ENCODE data around the gene CRACDL.

CRACDL gene

GRCh38 chr2:98896944-98897343 is 39.1 kb downstream of the CRACDL start:
- TF ChIP-seq POLR2AphosphoS5 (IDR thresholded peaks at IDR 0.05; ENCODE audit: low read depth, low read length): no peak
- TF ChIP-seq REST (IDR thresholded peaks at IDR 0.05; ENCODE audit: insufficient read depth in 1 of 2, low read depth in 2 of 2, low read length in 2 of 2): no peak
- TF ChIP-seq FOXP2 (optimal IDR thresholded peaks at IDR 0.05; ENCODE audit: borderline replicate concordance, extremely low read depth, extremely low read length, insufficient read depth): no peak
- TF ChIP-seq SIN3A (IDR thresholded peaks at IDR 0.05; ENCODE audit: borderline replicate concordance, insufficient read depth, low read length): no peak
- no peak for TF ChIP-seq TAF1 (IDR thresholded peaks at IDR 0.05; ENCODE audit: borderline replicate concordance, insufficient read depth, low read length)

- TF ChIP-seq SIN3A (IDR thresholded peaks at IDR 0.05; ENCODE audit: borderline replicate concordance, insufficient read depth, low read length) (no peak), FOXP2 (optimal IDR thresholded peaks at IDR 0.05; ENCODE audit: borderline replicate concordance, extremely low read depth, extremely low read length, insufficient read depth) (no peak), POLR2AphosphoS5 (IDR thresholded peaks at IDR 0.05; ENCODE audit: low read depth, low read length) (no peak), REST (IDR thresholded peaks at IDR 0.05; ENCODE audit: insufficient read depth in 1 of 2, low read depth in 2 of 2, low read length in 2 of 2) (no peak), TAF1 (IDR thresholded peaks at IDR 0.05; ENCODE audit: borderline replicate concordance, insufficient read depth, low read length) (no peak)
Measured at GRCh38 chr2:98896416-98896815, 39.6 kb downstream of the CRACDL start.

- TF ChIP-seq TAF1 (IDR thresholded peaks at IDR 0.05; ENCODE audit: borderline replicate concordance, insufficient read depth, low read length) (no peak), SIN3A (IDR thresholded peaks at IDR 0.05; ENCODE audit: borderline replicate concordance, insufficient read depth, low read length) (no peak), POLR2AphosphoS5 (IDR thresholded peaks at IDR 0.05; ENCODE audit: low read depth, low read length) (no peak), REST (IDR thresholded peaks at IDR 0.05; ENCODE audit: insufficient read depth in 1 of 2, low read depth in 2 of 2, low read length in 2 of 2) (no peak), FOXP2 (optimal IDR thresholded peaks at IDR 0.05; ENCODE audit: borderline replicate concordance, extremely low read depth, extremely low read length, insufficient read depth) (no peak)
Measured at GRCh38 chr2:98895901-98896300, 40.1 kb downstream of the CRACDL start.

- TF ChIP-seq POLR2AphosphoS5 (IDR thresholded peaks at IDR 0.05; ENCODE audit: low read depth, low read length): no peak
- TF ChIP-seq REST (IDR thresholded peaks at IDR 0.05; ENCODE audit: insufficient read depth in 1 of 2, low read depth in 2 of 2, low read length in 2 of 2): no peak
- no peak for TF ChIP-seq TAF1 (IDR thresholded peaks at IDR 0.05; ENCODE audit: borderline replicate concordance, insufficient read depth, low read length)
- no peak for TF ChIP-seq SIN3A (IDR thresholded peaks at IDR 0.05; ENCODE audit: borderline replicate concordance, insufficient read depth, low read length)
- no peak for TF ChIP-seq FOXP2 (optimal IDR thresholded peaks at IDR 0.05; ENCODE audit: borderline replicate concordance, extremely low read depth, extremely low read length, insufficient read depth)
Measured at GRCh38 chr2:98895221-98895620, 40.8 kb downstream of the CRACDL start.
